ENCODE measurements around the gene CATSPER2.
"Not testable (repeated sequence)": the region's sequence is repeated elsewhere in the genome, so short reads cannot be mapped to it uniquely, and the experiment has no call there.

- TF ChIP-seq CTCF, POLR2A (IDR thresholded peaks at IDR 0.05): not testable (repeated sequence)
These were observed 25.5 kb upstream of the CATSPER2 start for GRCh38 chr15:43674175-43674574.
